ENCODE measurements around the gene TSPAN18.

- TF ChIP-seq EZH2 (IDR thresholded peaks at IDR 0.05; ENCODE audit: borderline replicate concordance, low read length) (no peak), CTCF (IDR thresholded peaks at IDR 0.05; ENCODE audit: low read length) (no peak)
These were observed 185.7 kb downstream of the TSPAN18 start for GRCh38 chr11:44912270-44912987.

Measured in OCI-LY1 (cell line).